Stimulated activated CD8-positive, alpha-beta memory T cell treated with anti-CD3 and anti-CD28 coated beads, Interleukin-7, amount 100 ng/mL, for 1 hour (primary cell): Measurements from ENCODE around the gene BTC.
"Not testable (repeated sequence)": the region's sequence is repeated elsewhere in the genome, so short reads cannot be mapped to it uniquely, and the experiment has no call there.

Source experiments
- DNase-seq, 2 donors: peaks; one replicate each; pipeline ENCODE4 v3.0.0-alpha.2; 2020; ENCODE audit warnings: low read depth in 2 of 2

BTC gene

GRCh38 chr4:74758551-74759145 lies 35.7 kb downstream of the BTC start:
- DNase-seq: no peak

- DNase-seq: no peak
Observed at GRCh38 chr4:74757136-74757535, 37.2 kb downstream of the BTC start.

- no peak for DNase-seq
Observed at GRCh38 chr4:74755486-74755885, 38.8 kb downstream of the BTC start.

- no peak for DNase-seq
Observed at GRCh38 chr4:74754218-74754617, 40.1 kb downstream of the BTC start.

GRCh38 chr4:74752798-74753197 lies 41.5 kb downstream of the BTC start:
- no peak for DNase-seq

- DNase-seq: no peak
Observed at GRCh38 chr4:74751856-74752255, 42.5 kb downstream of the BTC start.

- DNase-seq: no peak
Observed at GRCh38 chr4:74751247-74751646, 43.1 kb downstream of the BTC start.

- no peak for DNase-seq
Observed at GRCh38 chr4:74742185-74742584, 52.1 kb downstream of the BTC start.

GRCh38 chr4:74738464-74739143 lies 55.7 kb downstream of the BTC start:
- DNase-seq: no peak

- no peak for DNase-seq
Observed at GRCh38 chr4:74734995-74735394, 59.3 kb downstream of the BTC start.

- no peak for DNase-seq
Observed at GRCh38 chr4:74733756-74734155, 60.6 kb downstream of the BTC start.

GRCh38 chr4:74724979-74725378 lies 69.3 kb downstream of the BTC start:
- no peak for DNase-seq

GRCh38 chr4:74716436-74716765 lies 77.9 kb downstream of the BTC start:
- no peak for DNase-seq

GRCh38 chr4:74715706-74716435 lies 78.5 kb downstream of the BTC start:
- no peak for DNase-seq

GRCh38 chr4:74714611-74715130 lies 79.7 kb downstream of the BTC start:
- no peak for DNase-seq

GRCh38 chr4:74708135-74708534 lies 86.2 kb downstream of the BTC start:
- DNase-seq: not testable (repeated sequence)
